SK-N-SH treated with all-trans-retinoic acid at 6 μM for 48 hours (cell line): ENCODE data around the gene ERAP2.

Source experiments
- ATAC-seq: fragments of 200-7000 bp; cut with Tn5 transposase; 3 replicates; pipeline ENCODE4 v1.9.1; 2020; ENCODE audit warnings: mild to moderate bottlenecking, moderate library complexity
- ARNTL ChIP-seq: fragments of 450-650 bp; formaldehyde crosslinking; IDR thresholded peaks from 2 replicates; pipeline ENCODE4 v1.5.0; 2020; ENCODE audit warnings: low read depth, mild to moderate bottlenecking, moderate library complexity, borderline replicate concordance
- BACH2 ChIP-seq: fragments of 250-450 bp; sonication (Bioruptor Pico); IDR thresholded peaks from 2 replicates; pipeline ENCODE4 v1.9.0; 2021; ENCODE audit warnings: mild to moderate bottlenecking, borderline replicate concordance
- CREB5 ChIP-seq: fragments of 250-450 bp; sonication (Bioruptor Pico); IDR thresholded peaks from 2 replicates; pipeline ENCODE4 v1.5.1; 2020; ENCODE audit warnings: low read depth, mild to moderate bottlenecking, moderate library complexity
- ESRRG ChIP-seq: fragments of 250-450 bp; sonication (Bioruptor Pico); IDR thresholded peaks from 2 replicates; pipeline ENCODE4 v1.6.1; 2021; ENCODE audit warnings: mild to moderate bottlenecking
- GLIS3 ChIP-seq: fragments of 250-450 bp; sonication (Bioruptor Pico); IDR thresholded peaks from 2 replicates; pipeline ENCODE4 v1.5.0; 2020; ENCODE audit warnings: mild to moderate bottlenecking, moderate library complexity
- OSR1 ChIP-seq: fragments of 250-450 bp; sonication (Bioruptor Pico); IDR thresholded peaks from 2 replicates; pipeline ENCODE4 v1.8.0; 2022; ENCODE audit warnings: moderate library complexity, mild to moderate bottlenecking, inconsistent platforms
- POU6F1 ChIP-seq: fragments of 250-450 bp; sonication (Bioruptor Pico); IDR thresholded peaks from 2 replicates; pipeline ENCODE4 v1.8.0; 2021; ENCODE audit warnings: low read depth, mild to moderate bottlenecking, moderate library complexity, borderline replicate concordance
- PPARA ChIP-seq: fragments of 250-450 bp; sonication (Bioruptor Pico); IDR thresholded peaks from 2 replicates; pipeline ENCODE4 v1.5.0; 2020; ENCODE audit warnings: mild to moderate bottlenecking, borderline replicate concordance
- RARB ChIP-seq: fragments of 250-450 bp; sonication (Bioruptor Pico); IDR thresholded peaks from 2 replicates; pipeline ENCODE4 v1.8.0; 2021; ENCODE audit warnings: mild to moderate bottlenecking, moderate library complexity
- SNAI2 ChIP-seq: fragments of 250-450 bp; sonication (Bioruptor Pico); IDR thresholded peaks from 2 replicates; pipeline ENCODE4 v1.5.0; 2020; ENCODE audit warnings: mild to moderate bottlenecking, moderate library complexity
- TOX ChIP-seq: fragments of 250-450 bp; sonication (Bioruptor Pico); IDR thresholded peaks from 2 replicates; pipeline ENCODE4 v1.8.0; 2021; ENCODE audit warnings: mild to moderate bottlenecking, moderate library complexity, borderline replicate concordance
- ZC3H10 ChIP-seq: fragments of 250-450 bp; sonication (Bioruptor Pico); IDR thresholded peaks from 2 replicates; pipeline ENCODE4 v1.5.1; 2021; ENCODE audit warnings: mild to moderate bottlenecking, moderate library complexity
- ZFP30 ChIP-seq: fragments of 450-650 bp; formaldehyde crosslinking; IDR thresholded peaks from 2 replicates; pipeline ENCODE4 v1.5.0; 2022; ENCODE audit warnings: mild to moderate bottlenecking, moderate library complexity
- ZNF70 ChIP-seq: fragments of 450-650 bp; formaldehyde crosslinking; IDR thresholded peaks from 2 replicates; pipeline ENCODE4 v1.5.0; 2020; ENCODE audit warnings: mild to moderate bottlenecking, moderate library complexity
- ZNF8 ChIP-seq: fragments of 450-650 bp; formaldehyde crosslinking; IDR thresholded peaks from 2 replicates; pipeline ENCODE4 v1.5.0; 2020; ENCODE audit warnings: mild to moderate bottlenecking, moderate library complexity
- TF ChIP-seq, protein P1 (sequence below): fragments of 250-450 bp; sonication (Bioruptor Pico); IDR thresholded peaks from 2 replicates; pipeline ENCODE4 v1.5.0; 2020; ENCODE audit warnings: mild to moderate bottlenecking, moderate library complexity
- TF ChIP-seq, protein P2 (sequence below): fragments of 250-450 bp; sonication (Bioruptor Pico); IDR thresholded peaks from 2 replicates; pipeline ENCODE4 v1.5.1; 2021; ENCODE audit warnings: mild to moderate bottlenecking, moderate library complexity
- TF ChIP-seq, protein P3 (sequence below): fragments of 250-450 bp; sonication (Bioruptor Pico); IDR thresholded peaks from 2 replicates; pipeline ENCODE4 v1.8.0; 2020; ENCODE audit warnings: mild to moderate bottlenecking, moderate library complexity, borderline replicate concordance

The ERAP2 gene

GRCh38 chr5:96909003-96909402 lies 32.7 kb downstream of the ERAP2 start:
- no peak for ATAC-seq
- TF ChIP-seq, protein P1, sequence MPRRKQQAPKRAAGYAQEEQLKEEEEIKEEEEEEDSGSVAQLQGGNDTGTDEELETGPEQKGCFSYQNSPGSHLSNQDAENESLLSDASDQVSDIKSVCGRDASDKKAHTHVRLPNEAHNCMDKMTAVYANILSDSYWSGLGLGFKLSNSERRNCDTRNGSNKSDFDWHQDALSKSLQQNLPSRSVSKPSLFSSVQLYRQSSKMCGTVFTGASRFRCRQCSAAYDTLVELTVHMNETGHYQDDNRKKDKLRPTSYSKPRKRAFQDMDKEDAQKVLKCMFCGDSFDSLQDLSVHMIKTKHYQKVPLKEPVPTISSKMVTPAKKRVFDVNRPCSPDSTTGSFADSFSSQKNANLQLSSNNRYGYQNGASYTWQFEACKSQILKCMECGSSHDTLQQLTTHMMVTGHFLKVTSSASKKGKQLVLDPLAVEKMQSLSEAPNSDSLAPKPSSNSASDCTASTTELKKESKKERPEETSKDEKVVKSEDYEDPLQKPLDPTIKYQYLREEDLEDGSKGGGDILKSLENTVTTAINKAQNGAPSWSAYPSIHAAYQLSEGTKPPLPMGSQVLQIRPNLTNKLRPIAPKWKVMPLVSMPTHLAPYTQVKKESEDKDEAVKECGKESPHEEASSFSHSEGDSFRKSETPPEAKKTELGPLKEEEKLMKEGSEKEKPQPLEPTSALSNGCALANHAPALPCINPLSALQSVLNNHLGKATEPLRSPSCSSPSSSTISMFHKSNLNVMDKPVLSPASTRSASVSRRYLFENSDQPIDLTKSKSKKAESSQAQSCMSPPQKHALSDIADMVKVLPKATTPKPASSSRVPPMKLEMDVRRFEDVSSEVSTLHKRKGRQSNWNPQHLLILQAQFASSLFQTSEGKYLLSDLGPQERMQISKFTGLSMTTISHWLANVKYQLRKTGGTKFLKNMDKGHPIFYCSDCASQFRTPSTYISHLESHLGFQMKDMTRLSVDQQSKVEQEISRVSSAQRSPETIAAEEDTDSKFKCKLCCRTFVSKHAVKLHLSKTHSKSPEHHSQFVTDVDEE (CRISPR knock-in tag): no peak
- TF ChIP-seq ZC3H10 (CRISPR knock-in tag): no peak
- no peak for TF ChIP-seq BACH2 (CRISPR knock-in tag)
- TF ChIP-seq OSR1: no peak
- TF ChIP-seq, all 23 proteins: peak for 0

- no peak for ATAC-seq
- TF ChIP-seq ESRRG: no peak
- TF ChIP-seq POU6F1: no peak
- TF ChIP-seq SNAI2 (CRISPR knock-in tag): no peak
- no peak for TF ChIP-seq ZNF8 (CRISPR knock-in tag)
- no peak for TF ChIP-seq OSR1
- no peak for TF ChIP-seq ZNF70 (CRISPR knock-in tag)
- TF ChIP-seq ZC3H10 (CRISPR knock-in tag): no peak
- no peak for TF ChIP-seq PPARA (CRISPR knock-in tag)
- TF ChIP-seq CREB5 (CRISPR knock-in tag): no peak
- no peak for TF ChIP-seq RARB (CRISPR knock-in tag)
- TF ChIP-seq TOX (CRISPR knock-in tag): no peak
- TF ChIP-seq, protein P2, sequence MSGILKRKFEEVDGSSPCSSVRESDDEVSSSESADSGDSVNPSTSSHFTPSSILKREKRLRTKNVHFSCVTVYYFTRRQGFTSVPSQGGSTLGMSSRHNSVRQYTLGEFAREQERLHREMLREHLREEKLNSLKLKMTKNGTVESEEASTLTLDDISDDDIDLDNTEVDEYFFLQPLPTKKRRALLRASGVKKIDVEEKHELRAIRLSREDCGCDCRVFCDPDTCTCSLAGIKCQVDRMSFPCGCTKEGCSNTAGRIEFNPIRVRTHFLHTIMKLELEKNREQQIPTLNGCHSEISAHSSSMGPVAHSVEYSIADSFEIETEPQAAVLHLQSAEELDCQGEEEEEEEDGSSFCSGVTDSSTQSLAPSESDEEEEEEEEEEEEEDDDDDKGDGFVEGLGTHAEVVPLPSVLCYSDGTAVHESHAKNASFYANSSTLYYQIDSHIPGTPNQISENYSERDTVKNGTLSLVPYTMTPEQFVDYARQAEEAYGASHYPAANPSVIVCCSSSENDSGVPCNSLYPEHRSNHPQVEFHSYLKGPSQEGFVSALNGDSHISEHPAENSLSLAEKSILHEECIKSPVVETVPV (CRISPR knock-in tag): no peak
- TF ChIP-seq BACH2 (CRISPR knock-in tag): no peak
- no peak for TF ChIP-seq ARNTL
- no peak for TF ChIP-seq ZFP30 (CRISPR knock-in tag)
- no peak for TF ChIP-seq GLIS3 (CRISPR knock-in tag)
These were observed 33.1 kb downstream of the ERAP2 start for GRCh38 chr5:96909435-96909834.

DNA sequence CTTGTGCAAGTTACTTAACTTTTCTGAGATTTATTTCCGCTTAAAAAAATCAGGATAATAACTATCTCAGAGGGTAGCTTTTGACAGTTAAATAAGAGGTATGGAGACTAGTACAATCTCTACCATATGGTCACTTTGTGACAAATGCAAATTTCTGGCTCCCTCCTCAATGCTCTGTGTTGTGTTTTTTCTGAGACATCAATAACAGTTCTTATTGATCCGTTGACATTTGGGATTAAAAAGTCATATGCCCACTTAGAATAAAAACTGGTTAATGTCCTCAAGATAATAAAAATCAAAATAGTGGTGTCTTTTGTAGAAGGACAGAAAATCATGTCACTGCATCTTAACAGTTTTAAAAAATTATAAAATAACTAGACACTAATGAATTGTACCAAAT lies 34.8 kb downstream of the ERAP2 start:
- TF ChIP-seq PPARA (CRISPR knock-in tag) (no peak), CREB5 (CRISPR knock-in tag) (no peak), ZFP30 (CRISPR knock-in tag) (no peak), POU6F1 (no peak), ESRRG (no peak), RARB (CRISPR knock-in tag) (no peak)
- TF ChIP-seq, protein P3, sequence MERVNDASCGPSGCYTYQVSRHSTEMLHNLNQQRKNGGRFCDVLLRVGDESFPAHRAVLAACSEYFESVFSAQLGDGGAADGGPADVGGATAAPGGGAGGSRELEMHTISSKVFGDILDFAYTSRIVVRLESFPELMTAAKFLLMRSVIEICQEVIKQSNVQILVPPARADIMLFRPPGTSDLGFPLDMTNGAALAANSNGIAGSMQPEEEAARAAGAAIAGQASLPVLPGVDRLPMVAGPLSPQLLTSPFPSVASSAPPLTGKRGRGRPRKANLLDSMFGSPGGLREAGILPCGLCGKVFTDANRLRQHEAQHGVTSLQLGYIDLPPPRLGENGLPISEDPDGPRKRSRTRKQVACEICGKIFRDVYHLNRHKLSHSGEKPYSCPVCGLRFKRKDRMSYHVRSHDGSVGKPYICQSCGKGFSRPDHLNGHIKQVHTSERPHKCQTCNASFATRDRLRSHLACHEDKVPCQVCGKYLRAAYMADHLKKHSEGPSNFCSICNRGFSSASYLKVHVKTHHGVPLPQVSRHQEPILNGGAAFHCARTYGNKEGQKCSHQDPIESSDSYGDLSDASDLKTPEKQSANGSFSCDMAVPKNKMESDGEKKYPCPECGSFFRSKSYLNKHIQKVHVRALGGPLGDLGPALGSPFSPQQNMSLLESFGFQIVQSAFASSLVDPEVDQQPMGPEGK (CRISPR knock-in tag): no peak
- no peak for ATAC-seq
